Panc1 (cell line): ENCODE results near the gene RAB11FIP3.

ENCODE experiments used
- CTCF ChIP-seq: fragments of 450-650 bp; IDR thresholded peaks from 2 replicates; pipeline ENCODE4 v1.5.1; 2017; ENCODE audit warnings: mild to moderate bottlenecking
- REST ChIP-seq, 2 experiments: IDR thresholded peaks; 2 replicates each; pipeline ENCODE4 v1.6.1; 2011 to 2012; ENCODE audit warnings: low read depth in 2 of 2, control low read depth in 1 of 2, low read length in 1 of 2, mild to moderate bottlenecking in 1 of 2, moderate library complexity in 1 of 2; ENCODE audit not compliant: insufficient read depth in 1 of 2

GRCh38 chr16:507996-508395, 82.5 kb downstream of the RAB11FIP3 start:
- TF ChIP-seq REST (IDR thresholded peaks at IDR 0.05; ENCODE audit: insufficient read depth in 1 of 2, low read depth in 2 of 2, low read length in 1 of 2) (no peak), CTCF (no peak)
